Measurements from ENCODE around the gene CAPN11. TPM values are rescaled to one million over a fixed set of nuclear protein-coding genes. Genes with fewer than 3 reads are reported as not detected.

Gene CAPN11
- total and polyA plus RNA-seq, 7 donors, result 0.41 to 1.6 (median 0.71) TPM; not detected in 3

- intact Hi-C loops (cut with DNase I), result no loop called here
- Histone ChIP-seq H3K36me3 (no peaks in the 10 kb centered on the region), H3K27me3 (no peaks in the 10 kb centered on the region), H3K27ac (peak overlapping the region in 3 of 4 donors; percentile 27 to 94 (median 49)), H3K9me3 (no peaks in the 10 kb centered on the region), H3K4me3 (no peak overlapping the region), H3K4me1 (peaks cover 0 to 81% (median 73%) of the 10 kb centered on the region in 4 donors)
- TF ChIP-seq EP300 (IDR thresholded peaks at IDR 0.05) (no peak), CTCF (IDR thresholded peaks at IDR 0.05) (no peak), POLR2AphosphoS5 (IDR thresholded peaks at IDR 0.05) (no peak), POLR2A (IDR thresholded peaks at IDR 0.05) (no peak)
- WGBS, 2 donors, result 54 to 78% methylated on average over 2 of the region's 2 CpGs
- DNase-seq, result no peak
Measured at GRCh38 chr6:44123544-44123943, 35.1 kb upstream of the CAPN11 start.

GRCh38 chr6:44126320-44127149 lies 32.1 kb upstream of the CAPN11 start:
- WGBS, 2 donors, result 1 to 2% methylated on average over 31 of the region's 31 CpGs
- TF ChIP-seq POLR2A (IDR thresholded peaks at IDR 0.05) (no peak), CTCF (IDR thresholded peaks at IDR 0.05) (no peak), EP300 (IDR thresholded peaks at IDR 0.05) (no peak), POLR2AphosphoS5 (IDR thresholded peaks at IDR 0.05) (peak in 2 of 4 donors; percentile 3)
- Histone ChIP-seq H3K36me3 (no peaks in the 10 kb centered on the region), H3K27me3 (no peaks in the 10 kb centered on the region), H3K4me1 (peaks cover 0 to 60% (median 59%) of the 10 kb centered on the region in 4 donors), H3K4me3 (peak overlapping the region; percentile 89 to 100 (median 98)), H3K9me3 (no peaks in the 10 kb centered on the region), H3K27ac (peak overlapping the region; percentile 89 to 98 (median 94))
- intact Hi-C loops (cut with DNase I), result loop anchor here (5.0 kb wide), 3 partner anchors 96 to 954 kb away; partner anchors contain the start of genes CDC5L, SLC29A1 and SRF
- DNase-seq, result peak; percentile 78

- H3K27ac ChIP-seq, result peak within 1 kb of the TSS; percentile 89 to 98 (median 94)
- H3K4me1 ChIP-seq, result peaks cover 0 to 51% (median 50%) of the 10 kb centered on the region in 4 donors
- WGBS, 2 donors, result 1% methylated on average over 76 to 80 of the region's 80 CpGs
- H3K4me3 ChIP-seq, result peak within 1 kb of the TSS; percentile 89 to 100 (median 98)
- no peaks in the 10 kb centered on the region for H3K36me3 ChIP-seq
- no peaks in the 10 kb centered on the region for H3K9me3 ChIP-seq
- H3K27me3 ChIP-seq, result no peaks in the 10 kb centered on the region
- peak; percentile 94 for DNase-seq
- intact Hi-C loops (cut with DNase I), result loop anchor here (5.0 kb wide), 3 partner anchors 95 to 955 kb away; partner anchors contain the start of genes CDC5L, SLC29A1 and SRF
- TF ChIP-seq POLR2A (IDR thresholded peaks at IDR 0.05) (peak; percentile 65 to 67), POLR2AphosphoS5 (IDR thresholded peaks at IDR 0.05) (peak; percentile 82 to 95 (median 91)), EP300 (IDR thresholded peaks at IDR 0.05) (no peak)
Measured at GRCh38 chr6:44127186-44128019, 31.2 kb upstream of the CAPN11 start, which contains the start of the genes MRPL14 and TMEM63B. Gene MRPL14, minus strand, starts transcription at chr6:44127452. Its CDS starts 10,841 bp downstream, at chr6:44116611. Gene TMEM63B, plus strand, starts transcription at chr6:44127554. Its CDS starts 7,031 bp downstream, at chr6:44134585.

- 4 to 10% methylated on average over 49 of the region's 49 CpGs for WGBS, 2 donors
- no peaks in the 10 kb centered on the region for H3K36me3 ChIP-seq
- DNase-seq, result peak; percentile 78
- H3K27me3 ChIP-seq, result no peaks in the 10 kb centered on the region
- H3K27ac ChIP-seq, result peak overlapping the region; percentile 89 to 98 (median 94)
- intact Hi-C loops (cut with DNase I), result loop anchor here (5.0 kb wide), 3 partner anchors 94 to 956 kb away; partner anchors contain the start of genes CDC5L, SLC29A1 and SRF
- H3K4me3 ChIP-seq, result peak overlapping the region; percentile 89 to 100 (median 98)
- no peak for TF ChIP-seq POLR2AphosphoS5 (IDR thresholded peaks at IDR 0.05)
- no peak for TF ChIP-seq EP300 (IDR thresholded peaks at IDR 0.05)
- peak in 3 of 4 experiments; percentile 26 to 53 (median 34) for TF ChIP-seq CTCF (IDR thresholded peaks at IDR 0.05)
- no peak for TF ChIP-seq POLR2A (IDR thresholded peaks at IDR 0.05)
- H3K4me1 ChIP-seq, result peaks cover 0 to 47% (median 45%) of the 10 kb centered on the region in 4 donors
- no peaks in the 10 kb centered on the region for H3K9me3 ChIP-seq
Measured at GRCh38 chr6:44128020-44128917, 30.4 kb upstream of the CAPN11 start.
